ENCODE measurements around the gene CCDC110.

Gene CCDC110

GRCh38 chr4:185469580-185470154, 1.9 kb downstream of the CCDC110 start:
- peak; percentile 62 for FAIRE-seq
- TF ChIP-seq POLR2AphosphoS5 (IDR thresholded peaks at IDR 0.05; ENCODE audit: low read depth, low read length) (no peak), POLR2A (IDR thresholded peaks at IDR 0.05; ENCODE audit: low read depth, low read length) (no peak), TAF1 (IDR thresholded peaks at IDR 0.05; ENCODE audit: borderline replicate concordance, low read depth, low read length) (no peak)
- DNase-seq (ENCODE audit: insufficient read length): no peak

DNA sequence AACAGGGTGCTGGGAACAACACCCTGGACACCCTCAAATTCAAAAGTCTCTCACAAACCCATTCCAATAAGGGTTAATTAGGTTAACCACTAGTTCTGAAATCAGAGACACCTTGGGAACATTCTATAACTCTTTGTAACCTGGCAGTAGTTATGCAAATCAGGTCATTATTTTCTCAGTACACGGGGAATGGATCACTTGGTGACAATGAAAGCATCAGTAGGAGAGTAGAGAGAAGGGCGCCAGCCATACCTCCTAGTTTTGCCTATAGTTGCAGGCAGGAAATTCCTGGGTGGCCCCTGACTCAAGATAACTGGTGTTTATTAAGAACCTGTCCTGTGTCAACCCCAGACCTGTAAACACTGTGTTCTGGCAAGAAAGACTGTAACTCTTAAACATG, 2.5 kb downstream of the CCDC110 start:
- FAIRE-seq (no peak), DNase-seq (ENCODE audit: insufficient read length) (no peak)
- TF ChIP-seq TAF1 (IDR thresholded peaks at IDR 0.05; ENCODE audit: borderline replicate concordance, low read depth, low read length) (no peak), POLR2A (IDR thresholded peaks at IDR 0.05; ENCODE audit: low read depth, low read length) (no peak), POLR2AphosphoS5 (IDR thresholded peaks at IDR 0.05; ENCODE audit: low read depth, low read length) (no peak)

DNA sequence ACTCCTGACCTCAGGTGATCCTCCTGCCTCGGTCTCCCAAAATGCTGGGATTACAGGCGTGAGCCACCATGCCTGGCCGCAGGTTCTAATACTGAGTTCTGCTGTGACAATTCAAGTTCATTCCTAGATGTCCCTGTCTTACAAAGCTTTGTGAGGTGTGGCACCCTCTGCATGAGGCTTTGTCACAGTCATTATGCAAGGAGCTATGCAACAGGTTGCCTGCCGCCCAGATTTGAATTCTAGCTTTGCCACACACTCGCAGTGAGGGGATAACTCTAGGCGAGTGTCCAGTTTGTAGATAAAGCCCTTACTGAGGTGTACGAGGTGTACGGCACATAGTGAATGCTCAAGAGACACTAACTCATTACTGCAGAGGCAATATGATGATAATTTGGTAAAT, 3.5 kb downstream of the CCDC110 start:
- DNase-seq (ENCODE audit: insufficient read length) (no peak), FAIRE-seq (no peak)
- no peak for TF ChIP-seq POLR2AphosphoS5 (IDR thresholded peaks at IDR 0.05; ENCODE audit: low read depth, low read length)
- TF ChIP-seq POLR2A (IDR thresholded peaks at IDR 0.05; ENCODE audit: low read depth, low read length): no peak
- TF ChIP-seq TAF1 (IDR thresholded peaks at IDR 0.05; ENCODE audit: borderline replicate concordance, low read depth, low read length): no peak

- TF ChIP-seq POLR2AphosphoS5 (IDR thresholded peaks at IDR 0.05; ENCODE audit: low read depth, low read length): no peak
- no peak for TF ChIP-seq POLR2A (IDR thresholded peaks at IDR 0.05; ENCODE audit: low read depth, low read length)
- no peak for TF ChIP-seq TAF1 (IDR thresholded peaks at IDR 0.05; ENCODE audit: borderline replicate concordance, low read depth, low read length)
- DNase-seq (ENCODE audit: insufficient read length): no peak
- no peak for FAIRE-seq
These were observed 4.4 kb downstream of the CCDC110 start for GRCh38 chr4:185467101-185467500.

GRCh38 chr4:185465707-185466106, 5.8 kb downstream of the CCDC110 start:
- DNase-seq (ENCODE audit: insufficient read length) (no peak), FAIRE-seq (no peak)
- TF ChIP-seq POLR2A (IDR thresholded peaks at IDR 0.05; ENCODE audit: low read depth, low read length) (no peak), POLR2AphosphoS5 (IDR thresholded peaks at IDR 0.05; ENCODE audit: low read depth, low read length) (no peak), TAF1 (IDR thresholded peaks at IDR 0.05; ENCODE audit: borderline replicate concordance, low read depth, low read length) (no peak)

DNA sequence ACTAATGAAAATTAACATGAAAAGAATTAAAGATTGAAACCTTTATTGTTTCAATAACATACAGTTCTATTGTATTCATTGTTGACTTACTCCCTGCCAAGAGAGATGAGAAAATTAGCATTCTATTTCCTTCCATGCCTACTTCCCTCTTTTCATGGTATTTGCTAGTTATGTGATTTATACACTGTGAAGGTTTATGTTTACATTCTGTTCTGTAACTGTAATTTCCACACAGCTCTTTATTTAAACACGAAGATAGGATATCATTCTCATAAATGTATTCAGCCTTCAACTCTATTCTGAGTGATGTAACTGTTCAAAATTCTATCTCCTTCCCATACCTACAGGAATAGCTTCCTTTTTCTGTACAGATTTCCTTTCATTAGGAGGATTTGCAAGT, 6.6 kb downstream of the CCDC110 start:
- no peak for DNase-seq (ENCODE audit: insufficient read length)
- TF ChIP-seq TAF1 (IDR thresholded peaks at IDR 0.05; ENCODE audit: borderline replicate concordance, low read depth, low read length) (no peak), POLR2A (IDR thresholded peaks at IDR 0.05; ENCODE audit: low read depth, low read length) (no peak), POLR2AphosphoS5 (IDR thresholded peaks at IDR 0.05; ENCODE audit: low read depth, low read length) (no peak)
- FAIRE-seq: no peak

DNA sequence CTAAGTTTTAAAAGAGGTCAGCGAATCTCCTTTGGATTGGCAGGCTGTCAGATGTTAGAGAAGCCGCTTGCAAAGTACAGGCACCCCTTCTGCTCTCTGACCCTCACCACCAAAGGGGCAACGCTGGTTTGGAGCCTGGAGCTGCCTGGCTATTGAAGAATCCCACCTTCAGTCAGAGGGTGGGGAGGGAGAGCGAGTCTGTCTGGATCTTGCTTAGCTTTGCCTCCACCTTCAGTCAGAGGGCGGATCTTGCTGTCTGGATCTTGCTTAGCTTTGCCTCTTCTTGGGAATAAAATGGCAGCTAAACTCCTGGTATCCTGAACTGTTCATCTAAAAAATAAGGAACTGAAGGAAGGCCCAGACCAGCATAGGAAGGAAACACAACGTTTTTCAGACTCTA, 7.3 kb downstream of the CCDC110 start:
- no peak for FAIRE-seq
- no peak for DNase-seq (ENCODE audit: insufficient read length)
- no peak for TF ChIP-seq POLR2AphosphoS5 (IDR thresholded peaks at IDR 0.05; ENCODE audit: low read depth, low read length)
- TF ChIP-seq POLR2A (IDR thresholded peaks at IDR 0.05; ENCODE audit: low read depth, low read length): no peak
- TF ChIP-seq TAF1 (IDR thresholded peaks at IDR 0.05; ENCODE audit: borderline replicate concordance, low read depth, low read length): no peak

- TF ChIP-seq TAF1 (IDR thresholded peaks at IDR 0.05; ENCODE audit: borderline replicate concordance, low read depth, low read length) (no peak), POLR2AphosphoS5 (IDR thresholded peaks at IDR 0.05; ENCODE audit: low read depth, low read length) (no peak), POLR2A (IDR thresholded peaks at IDR 0.05; ENCODE audit: low read depth, low read length) (no peak)
- DNase-seq (ENCODE audit: insufficient read length) (no peak), FAIRE-seq (no peak)
These were observed 8.0 kb downstream of the CCDC110 start for GRCh38 chr4:185463541-185463940.

GRCh38 chr4:185461565-185461964, 10.0 kb downstream of the CCDC110 start:
- no peak for FAIRE-seq
- no peak for TF ChIP-seq POLR2AphosphoS5 (IDR thresholded peaks at IDR 0.05; ENCODE audit: low read depth, low read length)
- no peak for TF ChIP-seq POLR2A (IDR thresholded peaks at IDR 0.05; ENCODE audit: low read depth, low read length)
- no peak for TF ChIP-seq TAF1 (IDR thresholded peaks at IDR 0.05; ENCODE audit: borderline replicate concordance, low read depth, low read length)
- no peak for DNase-seq (ENCODE audit: insufficient read length)

GRCh38 chr4:185457136-185457535, 14.4 kb downstream of the CCDC110 start:
- TF ChIP-seq POLR2A (IDR thresholded peaks at IDR 0.05; ENCODE audit: low read depth, low read length) (no peak), POLR2AphosphoS5 (IDR thresholded peaks at IDR 0.05; ENCODE audit: low read depth, low read length) (no peak), TAF1 (IDR thresholded peaks at IDR 0.05; ENCODE audit: borderline replicate concordance, low read depth, low read length) (no peak)
- no peak for DNase-seq (ENCODE audit: insufficient read length)
- FAIRE-seq: no peak

GRCh38 chr4:185456131-185456530, 15.4 kb downstream of the CCDC110 start:
- DNase-seq (ENCODE audit: insufficient read length) (no peak), FAIRE-seq (no peak)
- TF ChIP-seq POLR2AphosphoS5 (IDR thresholded peaks at IDR 0.05; ENCODE audit: low read depth, low read length) (no peak), TAF1 (IDR thresholded peaks at IDR 0.05; ENCODE audit: borderline replicate concordance, low read depth, low read length) (no peak), POLR2A (IDR thresholded peaks at IDR 0.05; ENCODE audit: low read depth, low read length) (no peak)

- FAIRE-seq (no peak), DNase-seq (ENCODE audit: insufficient read length) (no peak)
- TF ChIP-seq TAF1 (IDR thresholded peaks at IDR 0.05; ENCODE audit: borderline replicate concordance, low read depth, low read length): no peak
- no peak for TF ChIP-seq POLR2AphosphoS5 (IDR thresholded peaks at IDR 0.05; ENCODE audit: low read depth, low read length)
- no peak for TF ChIP-seq POLR2A (IDR thresholded peaks at IDR 0.05; ENCODE audit: low read depth, low read length)
These were observed 26.3 kb downstream of the CCDC110 start for GRCh38 chr4:185445209-185445608.
